H9 (cell line): Measurements from ENCODE around the gene TARP.

Source experiments
- DNase-seq: peaks from one replicate; pipeline ENCODE4 v3.0.0-alpha.2; 2017
- H2AFZ ChIP-seq: one replicate; pipeline ENCODE4 v1.6.1; 2013; ENCODE audit warnings: mild to moderate bottlenecking, low read length, control low read depth, moderate library complexity
- H2AK5ac ChIP-seq: 2 replicates; pipeline ENCODE4 v1.6.1; 2013; ENCODE audit warnings: low read length, control low read depth, mixed read lengths; ENCODE audit not compliant: insufficient read length
- H2BK120ac ChIP-seq: one replicate; pipeline ENCODE4 v1.6.1; 2013; ENCODE audit warnings: low read depth, mild to moderate bottlenecking, low read length, control low read depth, inconsistent platforms; ENCODE audit not compliant: poor library complexity, severe bottlenecking
- H2BK12ac ChIP-seq: 2 replicates; pipeline ENCODE4 v1.6.1; 2013; ENCODE audit warnings: low read length, control low read depth, mixed read lengths, low read depth; ENCODE audit not compliant: insufficient read length
- H2BK15ac ChIP-seq: 2 replicates; pipeline ENCODE4 v1.6.1; 2013; ENCODE audit warnings: low read depth, low read length, control low read depth
- H2BK20ac ChIP-seq: one replicate; pipeline ENCODE4 v1.6.1; 2013; ENCODE audit warnings: low read depth, mild to moderate bottlenecking, low read length, control low read depth, inconsistent platforms; ENCODE audit not compliant: poor library complexity, severe bottlenecking
- H2BK5ac ChIP-seq: 2 replicates; pipeline ENCODE4 v1.6.1; 2013; ENCODE audit warnings: low read length, control low read depth, mixed read lengths; ENCODE audit not compliant: insufficient read length
- H3K14ac ChIP-seq: 2 replicates; pipeline ENCODE4 v1.6.1; 2013; ENCODE audit warnings: low read length, control low read depth; ENCODE audit not compliant: insufficient read depth
- H3K18ac ChIP-seq: 2 replicates; pipeline ENCODE4 v1.6.1; 2013; ENCODE audit warnings: low read depth, mild to moderate bottlenecking, mixed read lengths, low read length, control low read depth; ENCODE audit not compliant: insufficient read length
- H3K23ac ChIP-seq: 2 replicates; pipeline ENCODE4 v1.6.1; 2013; ENCODE audit warnings: low read length, control low read depth, mixed read lengths, low read depth; ENCODE audit not compliant: insufficient read length
- H3K23me2 ChIP-seq: 2 replicates; pipeline ENCODE4 v1.6.1; 2013; ENCODE audit warnings: low read depth, mild to moderate bottlenecking, mixed read lengths, low read length, control low read depth; ENCODE audit not compliant: insufficient read length, poor library complexity, severe bottlenecking
- H3K27ac ChIP-seq: 2 replicates; pipeline ENCODE4 v1.5.1; 2013; ENCODE audit warnings: low read length, control low read depth, mixed read lengths, low read depth; ENCODE audit not compliant: insufficient read length
- H3K27me3 ChIP-seq: 2 replicates; pipeline ENCODE4 v1.6.1; 2013; ENCODE audit warnings: low read length, control low read depth, inconsistent platforms; ENCODE audit not compliant: insufficient read depth
- H3K4ac ChIP-seq: 2 replicates; pipeline ENCODE4 v1.6.1; 2013; ENCODE audit warnings: low read depth, mild to moderate bottlenecking, control low read depth, inconsistent platforms, low read length, moderate library complexity
- H3K4me1 ChIP-seq: 2 replicates; pipeline ENCODE4 v1.6.1; 2013; ENCODE audit warnings: low read length, control low read depth, inconsistent platforms; ENCODE audit not compliant: insufficient read depth
- H3K4me2 ChIP-seq: 2 replicates; pipeline ENCODE4 v1.6.1; 2013; ENCODE audit warnings: low read length, control low read depth, mixed read lengths; ENCODE audit not compliant: insufficient read length, insufficient read depth
- H3K56ac ChIP-seq: 2 replicates; pipeline ENCODE4 v1.6.1; 2013; ENCODE audit warnings: low read depth, mild to moderate bottlenecking, mixed read lengths, low read length, control low read depth; ENCODE audit not compliant: insufficient read length
- H3K79me1 ChIP-seq: 2 replicates; pipeline ENCODE4 v1.6.1; 2013; ENCODE audit warnings: low read depth, mild to moderate bottlenecking, moderate library complexity, low read length, control low read depth, inconsistent platforms; ENCODE audit not compliant: insufficient read depth, poor library complexity, severe bottlenecking
- H3K79me2 ChIP-seq: 2 replicates; pipeline ENCODE4 v1.6.1; 2013; ENCODE audit warnings: low read length, control low read depth, inconsistent platforms; ENCODE audit not compliant: insufficient read depth
- H3K9ac ChIP-seq: 2 replicates; pipeline ENCODE4 v1.6.1; 2013; ENCODE audit warnings: low read length, control low read depth, mixed read lengths; ENCODE audit not compliant: insufficient read length; ENCODE audit errors: extremely low read depth
- H3K9me3 ChIP-seq: one replicate; pipeline ENCODE4 v1.6.1; 2013; ENCODE audit warnings: low read depth, low read length, inconsistent platforms; ENCODE audit not compliant: control insufficient read depth
- H3T11ph ChIP-seq: one replicate; pipeline ENCODE4 v1.6.1; 2013; ENCODE audit warnings: mild to moderate bottlenecking, low read length, control low read depth, inconsistent platforms
- H4K20me1 ChIP-seq: one replicate; pipeline ENCODE4 v1.6.1; 2013; ENCODE audit not compliant: control insufficient read depth, insufficient read length, insufficient read depth
- H4K5ac ChIP-seq: 2 replicates; pipeline ENCODE4 v1.6.1; 2013; ENCODE audit warnings: low read depth, mild to moderate bottlenecking, mixed read lengths, low read length, control low read depth; ENCODE audit not compliant: insufficient read length
- H4K8ac ChIP-seq: replicated peaks from 2 replicates; pipeline ENCODE4 v1.6.1; 2013; ENCODE audit warnings: low read length, control low read depth, mixed read lengths, low read depth; ENCODE audit not compliant: insufficient read length
- H4K91ac ChIP-seq: 2 replicates; pipeline ENCODE4 v1.6.1; 2013; ENCODE audit warnings: low read depth, mild to moderate bottlenecking, moderate library complexity, mixed read lengths, low read length, control low read depth; ENCODE audit not compliant: insufficient read length
- H3K27ac Mint-ChIP-seq, 3 experiments: 2 replicates in 2 of 3; 3 replicates in 1 of 3; pipeline ENCODE4 v1.8.0; 2020 to 2021; ENCODE audit warnings: mixed read lengths in 3 of 3, mild to moderate bottlenecking in 1 of 3, moderate library complexity in 1 of 3
- H3K27me3 Mint-ChIP-seq: 2 replicates; pipeline ENCODE4 v1.8.0; 2021; ENCODE audit warnings: low read depth, mild to moderate bottlenecking, moderate library complexity, mixed read lengths
- H3K36me3 Mint-ChIP-seq, 3 experiments: 2 replicates in 2 of 3; 3 replicates in 1 of 3; pipeline ENCODE4 v1.8.0; 2020 to 2021; ENCODE audit warnings: low read depth in 3 of 3, mixed read lengths in 3 of 3; ENCODE audit not compliant: insufficient read depth in 1 of 3
- H3K4me1 Mint-ChIP-seq, 2 experiments: 2 replicates each; pipeline ENCODE4 v1.8.0; 2020; ENCODE audit warnings: mixed read lengths in 2 of 2
- H3K4me3 Mint-ChIP-seq, 2 experiments: 2 replicates in 1 of 2; 3 replicates in 1 of 2; pipeline ENCODE4 v1.8.0; 2020 to 2021; ENCODE audit warnings: mild to moderate bottlenecking in 2 of 2, mixed read lengths in 2 of 2, moderate library complexity in 1 of 2
- H3K9me3 Mint-ChIP-seq, 2 experiments: 2 replicates in 1 of 2; 3 replicates in 1 of 2; pipeline ENCODE4 v1.8.0; 2020; ENCODE audit warnings: mild to moderate bottlenecking in 2 of 2, mixed read lengths in 2 of 2, moderate library complexity in 1 of 2
- WGBS: extraction: QIAGEN DNeasy Blood & Tissue Kit; methylation state at CpG from one replicate; pipeline ENCODE4 v1.1.7; 2013; ENCODE audit warnings: missing lambda C conversion rate, low lambda C conversion rate, mixed read lengths; ENCODE audit not compliant: insufficient read length; ENCODE audit errors: extremely low coverage; 5-methylcytosine and 5-hydroxymethylcytosine counted together
- TF ChIP-seq, protein P1 (sequence below): fragments of 200-600 bp; sonication (generic); conservative IDR thresholded peaks from 3 replicates; pipeline ENCODE4 v1.8.0; 2021; ENCODE audit warnings: antibody characterized with exemption, mild to moderate bottlenecking

The TARP gene

DNA sequence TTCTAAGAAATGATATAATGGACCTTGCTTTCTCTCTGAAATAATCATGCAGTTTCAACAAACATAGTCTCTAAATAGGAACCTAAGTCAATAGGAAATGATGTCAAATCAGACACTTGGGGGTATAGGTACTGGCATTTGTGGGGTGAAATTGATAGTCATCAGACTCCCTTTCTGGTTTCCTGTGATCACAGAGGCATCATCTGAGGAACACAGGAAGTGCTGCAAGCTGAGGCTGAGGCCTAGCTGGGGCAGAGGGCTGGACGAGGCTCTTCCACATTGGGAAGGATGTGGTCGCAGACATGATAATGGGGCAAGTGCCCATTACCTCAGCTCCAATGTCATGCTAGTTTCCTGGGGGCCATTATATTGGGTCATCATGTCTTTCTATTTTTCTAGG lies 33.5 kb upstream of the TARP start:
- H3K36me3 Mint-ChIP-seq = no peaks in the 10 kb centered on the region
- Histone ChIP-seq H3K27ac (no peak overlapping the region), H3K18ac (no peak overlapping the region), H3K27me3 (no peaks in the 10 kb centered on the region), H2AFZ (no peak overlapping the region), H2BK5ac (no peak overlapping the region), H3K9ac (no peak overlapping the region), H4K5ac (no peak overlapping the region), H4K91ac (no peak overlapping the region), H2BK120ac (no peak overlapping the region), H3K9me3 (no peaks in the 10 kb centered on the region), H3K4me1 (no peaks in the 10 kb centered on the region), H2BK15ac (no peak overlapping the region), H3K56ac (no peak overlapping the region), H3K79me1 (no peaks in the 10 kb centered on the region), H4K20me1 (no peaks in the 10 kb centered on the region), H2AK5ac (no peak overlapping the region), H3K14ac (no peak overlapping the region), H4K8ac (no peak overlapping the region), H3K23me2 (no peaks in the 10 kb centered on the region), H3K79me2 (no peaks in the 10 kb centered on the region), H3K4me2 (no peak overlapping the region), H3K4ac (no peak overlapping the region), H3T11ph (no peak overlapping the region), H2BK20ac (no peak overlapping the region), H2BK12ac (no peak overlapping the region), H3K23ac (no peak overlapping the region)
- no peak overlapping the region for H3K4me3 Mint-ChIP-seq
- H3K4me1 Mint-ChIP-seq = peaks cover 0 to 6% of the 10 kb centered on the region in 2 experiments; a peak in 2 of 4 replicates
- H3K9me3 Mint-ChIP-seq = no peaks in the 10 kb centered on the region
- no peak for DNase-seq
- H3K27me3 Mint-ChIP-seq = no peaks in the 10 kb centered on the region
- no peak overlapping the region for H3K27ac Mint-ChIP-seq
- TF ChIP-seq, protein P1, sequence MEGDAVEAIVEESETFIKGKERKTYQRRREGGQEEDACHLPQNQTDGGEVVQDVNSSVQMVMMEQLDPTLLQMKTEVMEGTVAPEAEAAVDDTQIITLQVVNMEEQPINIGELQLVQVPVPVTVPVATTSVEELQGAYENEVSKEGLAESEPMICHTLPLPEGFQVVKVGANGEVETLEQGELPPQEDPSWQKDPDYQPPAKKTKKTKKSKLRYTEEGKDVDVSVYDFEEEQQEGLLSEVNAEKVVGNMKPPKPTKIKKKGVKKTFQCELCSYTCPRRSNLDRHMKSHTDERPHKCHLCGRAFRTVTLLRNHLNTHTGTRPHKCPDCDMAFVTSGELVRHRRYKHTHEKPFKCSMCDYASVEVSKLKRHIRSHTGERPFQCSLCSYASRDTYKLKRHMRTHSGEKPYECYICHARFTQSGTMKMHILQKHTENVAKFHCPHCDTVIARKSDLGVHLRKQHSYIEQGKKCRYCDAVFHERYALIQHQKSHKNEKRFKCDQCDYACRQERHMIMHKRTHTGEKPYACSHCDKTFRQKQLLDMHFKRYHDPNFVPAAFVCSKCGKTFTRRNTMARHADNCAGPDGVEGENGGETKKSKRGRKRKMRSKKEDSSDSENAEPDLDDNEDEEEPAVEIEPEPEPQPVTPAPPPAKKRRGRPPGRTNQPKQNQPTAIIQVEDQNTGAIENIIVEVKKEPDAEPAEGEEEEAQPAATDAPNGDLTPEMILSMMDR = no peak
- no CpG with 5 or more reads among the region's 2 CpGs for WGBS
